Measurements from ENCODE around the gene APPL2.

APPL2 gene

GRCh38 chr12:105223884-105224283 lies 12.1 kb downstream of the APPL2 start:
- in situ Hi-C loops (cut with HindIII; ENCODE audit: low sequenced_read_pairs): no loop called here

- in situ Hi-C loops (cut with HindIII; ENCODE audit: low sequenced_read_pairs): no loop called here
Observed at GRCh38 chr12:105223352-105223845, 12.6 kb downstream of the APPL2 start.

GRCh38 chr12:105222726-105223351 lies 13.1 kb downstream of the APPL2 start:
- in situ Hi-C loops (cut with HindIII; ENCODE audit: low sequenced_read_pairs): no loop called here

- in situ Hi-C loops (cut with HindIII; ENCODE audit: low sequenced_read_pairs): no loop called here
Observed at GRCh38 chr12:105222284-105222655, 13.7 kb downstream of the APPL2 start.

- in situ Hi-C loops (cut with HindIII; ENCODE audit: low sequenced_read_pairs): no loop called here
Observed at GRCh38 chr12:105221583-105222283, 14.2 kb downstream of the APPL2 start.

- in situ Hi-C loops (cut with HindIII; ENCODE audit: low sequenced_read_pairs): no loop called here
Observed at GRCh38 chr12:105220929-105221290, 15.1 kb downstream of the APPL2 start.

GRCh38 chr12:105220150-105220928 lies 15.6 kb downstream of the APPL2 start:
- in situ Hi-C loops (cut with HindIII; ENCODE audit: low sequenced_read_pairs): no loop called here

- in situ Hi-C loops (cut with HindIII; ENCODE audit: low sequenced_read_pairs): no loop called here
Observed at GRCh38 chr12:105219261-105220028, 16.5 kb downstream of the APPL2 start.

- in situ Hi-C loops (cut with HindIII; ENCODE audit: low sequenced_read_pairs): no loop called here
Observed at GRCh38 chr12:105218434-105218833, 17.5 kb downstream of the APPL2 start.

GRCh38 chr12:105214670-105215375 lies 21.2 kb downstream of the APPL2 start:
- in situ Hi-C loops (cut with HindIII; ENCODE audit: low sequenced_read_pairs): no loop called here

- in situ Hi-C loops (cut with HindIII; ENCODE audit: low sequenced_read_pairs): no loop called here
Observed at GRCh38 chr12:105214148-105214547, 21.8 kb downstream of the APPL2 start.

GRCh38 chr12:105212438-105212837 lies 23.5 kb downstream of the APPL2 start:
- in situ Hi-C loops (cut with HindIII; ENCODE audit: low sequenced_read_pairs): no loop called here

- in situ Hi-C loops (cut with HindIII; ENCODE audit: low sequenced_read_pairs): no loop called here
Observed at GRCh38 chr12:105209091-105209490, 26.9 kb downstream of the APPL2 start.

GRCh38 chr12:105206686-105207374 lies 29.1 kb downstream of the APPL2 start:
- in situ Hi-C loops (cut with HindIII; ENCODE audit: low sequenced_read_pairs): no loop called here

- in situ Hi-C loops (cut with HindIII; ENCODE audit: low sequenced_read_pairs): no loop called here
Observed at GRCh38 chr12:105205322-105206048, 30.5 kb downstream of the APPL2 start.

GRCh38 chr12:105204916-105205315 lies 31.1 kb downstream of the APPL2 start:
- in situ Hi-C loops (cut with HindIII; ENCODE audit: low sequenced_read_pairs): no loop called here

- in situ Hi-C loops (cut with HindIII; ENCODE audit: low sequenced_read_pairs): no loop called here
Observed at GRCh38 chr12:105204127-105204526, 31.8 kb downstream of the APPL2 start.

GRCh38 chr12:105202202-105202601 lies 33.8 kb downstream of the APPL2 start:
- in situ Hi-C loops (cut with HindIII; ENCODE audit: low sequenced_read_pairs): no loop called here

GRCh38 chr12:105201299-105201698 lies 34.7 kb downstream of the APPL2 start:
- in situ Hi-C loops (cut with HindIII; ENCODE audit: low sequenced_read_pairs): no loop called here

Measured in endothelial cell of hepatic sinusoid (primary cell).